BE2C (cell line): ENCODE measurements around the gene MSGN1.
"Not testable (repeated sequence)": the region's sequence is repeated elsewhere in the genome, so short reads cannot be mapped to it uniquely, and the experiment has no call there.

Source experiments
- DNase-seq: peaks from one replicate; pipeline ENCODE4 v3.0.0-alpha.2; 2020
- H3K27me3 ChIP-seq: fragments of 250-450 bp; sonication (Bioruptor Pico); 2 replicates; pipeline ENCODE4 v1.5.1; 2020; ENCODE audit warnings: mild to moderate bottlenecking
- H3K36me3 ChIP-seq: fragments of 250-450 bp; sonication (Bioruptor Pico); 2 replicates; pipeline ENCODE4 v1.5.1; 2020; ENCODE audit warnings: mild to moderate bottlenecking
- H3K4me1 ChIP-seq: fragments of 250-450 bp; sonication (Bioruptor Pico); 2 replicates; pipeline ENCODE4 v1.5.1; 2020
- H3K4me3 ChIP-seq: 2 replicates; pipeline ENCODE4 v1.5.1; 2011; ENCODE audit warnings: low read depth, low read length
- H3K9me3 ChIP-seq: fragments of 250-450 bp; sonication (Bioruptor Pico); 2 replicates; pipeline ENCODE4 v1.5.1; 2020
- CTCF ChIP-seq: IDR thresholded peaks from 2 replicates; pipeline ENCODE4 v1.5.1; 2012; ENCODE audit warnings: mild to moderate bottlenecking, low read depth, low read length

The MSGN1 gene

GRCh38 chr2:17821080-17821479 lies 4.8 kb downstream of the MSGN1 start:
- TF ChIP-seq CTCF = no peak
- Histone ChIP-seq H3K9me3 (no peaks in the 10 kb centered on the region), H3K36me3 (no peaks in the 10 kb centered on the region), H3K4me1 (peaks cover 31% of the 10 kb centered on the region), H3K4me3 (no peak overlapping the region), H3K27me3 (no peaks in the 10 kb centered on the region)
- DNase-seq = peak; percentile 87

- H3K4me1 ChIP-seq = peaks cover 31% of the 10 kb centered on the region
- H3K27me3 ChIP-seq = no peaks in the 10 kb centered on the region
Measured at GRCh38 chr2:17821535-17822444, 5.5 kb downstream of the MSGN1 start.

GRCh38 chr2:17822445-17823117 lies 6.3 kb downstream of the MSGN1 start:
- H3K36me3 ChIP-seq = no peaks in the 10 kb centered on the region
- H3K27me3 ChIP-seq = no peaks in the 10 kb centered on the region
- no peak for TF ChIP-seq CTCF
- no peaks in the 10 kb centered on the region for H3K9me3 ChIP-seq
- DNase-seq = peak; percentile 65
- peak overlapping the region; percentile 25 for H3K4me3 ChIP-seq
- H3K4me1 ChIP-seq = peaks cover 31% of the 10 kb centered on the region

More at GRCh38 chr2:17821535-17822444, 5.5 kb downstream of the MSGN1 start:
- TF ChIP-seq CTCF = no peak
- peak; percentile 28 for DNase-seq
- Histone ChIP-seq H3K9me3 (no peaks in the 10 kb centered on the region), H3K4me3 (peak overlapping the region; percentile 17), H3K36me3 (no peaks in the 10 kb centered on the region)

- peaks cover 31% of the 10 kb centered on the region for H3K4me1 ChIP-seq
- not testable (repeated sequence) for H3K4me3 ChIP-seq, H3K27me3 ChIP-seq, H3K9me3 ChIP-seq, H3K36me3 ChIP-seq
- peak; percentile 18 for DNase-seq
Measured at GRCh38 chr2:17823646-17824045, 7.4 kb downstream of the MSGN1 start.

GRCh38 chr2:17827316-17827715 lies 11.1 kb downstream of the MSGN1 start:
- H3K9me3 ChIP-seq = no peaks in the 10 kb centered on the region
- peaks cover 13% of the 10 kb centered on the region for H3K4me1 ChIP-seq
- TF ChIP-seq CTCF = no peak
- no peaks in the 10 kb centered on the region for H3K36me3 ChIP-seq
- no peak overlapping the region for H3K4me3 ChIP-seq
- no peak for DNase-seq
- no peaks in the 10 kb centered on the region; the same call in 1 of the 2 replicates for H3K27me3 ChIP-seq

- Histone ChIP-seq H3K36me3 (no peaks in the 10 kb centered on the region), H3K27me3 (no peaks in the 10 kb centered on the region; the same call in 1 of the 2 replicates), H3K9me3 (no peaks in the 10 kb centered on the region), H3K4me1 (peaks cover 12% of the 10 kb centered on the region), H3K4me3 (no peak overlapping the region)
- DNase-seq = no peak
- no peak for TF ChIP-seq CTCF
Measured at GRCh38 chr2:17827785-17828184, 11.5 kb downstream of the MSGN1 start.
